Uterus (tissue), 2 donors: ENCODE data around the gene SEPHS2.

Experiments used
- POLR2A ChIP-seq, 2 donors: fragments of 450-650 bp; IDR thresholded peaks; one replicate each; pipeline ENCODE4 v1.6.1; 2016; ENCODE audit warnings: antibody characterized with exemption in 2 of 2, mild to moderate bottlenecking in 1 of 2, moderate library complexity in 1 of 2
- TF ChIP-seq, protein P1 (sequence below), 4 experiments: fragments of 200-600 bp in 2 of 4; fragments of 450-650 bp in 2 of 4; sonication (generic) in 2 of 4; IDR thresholded peaks; one replicate each; pipeline ENCODE4 v1.5.1; 2016 to 2019; ENCODE audit warnings: antibody characterized with exemption in 4 of 4, mild to moderate bottlenecking in 2 of 4, moderate library complexity in 1 of 4

DNA sequence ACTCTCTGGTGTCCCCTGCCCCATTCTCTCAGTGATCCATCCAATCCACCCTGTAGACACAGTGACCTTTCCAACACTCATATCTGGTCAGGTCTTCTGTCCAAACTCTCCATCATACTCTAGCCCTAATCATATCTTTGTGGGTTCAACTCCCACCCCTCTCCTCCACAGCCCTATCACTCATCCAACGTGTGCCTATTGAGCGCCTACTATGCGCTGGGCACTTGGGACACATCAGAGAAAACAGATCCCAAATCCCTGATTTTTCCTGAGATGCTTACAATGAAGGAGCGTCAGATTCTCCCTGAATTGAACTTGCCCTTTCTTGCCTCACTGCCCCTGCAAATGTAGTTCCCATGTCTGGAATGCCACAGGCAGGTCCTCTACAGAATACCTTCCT, 17.6 kb downstream of the SEPHS2 start:
- TF ChIP-seq, protein P1, sequence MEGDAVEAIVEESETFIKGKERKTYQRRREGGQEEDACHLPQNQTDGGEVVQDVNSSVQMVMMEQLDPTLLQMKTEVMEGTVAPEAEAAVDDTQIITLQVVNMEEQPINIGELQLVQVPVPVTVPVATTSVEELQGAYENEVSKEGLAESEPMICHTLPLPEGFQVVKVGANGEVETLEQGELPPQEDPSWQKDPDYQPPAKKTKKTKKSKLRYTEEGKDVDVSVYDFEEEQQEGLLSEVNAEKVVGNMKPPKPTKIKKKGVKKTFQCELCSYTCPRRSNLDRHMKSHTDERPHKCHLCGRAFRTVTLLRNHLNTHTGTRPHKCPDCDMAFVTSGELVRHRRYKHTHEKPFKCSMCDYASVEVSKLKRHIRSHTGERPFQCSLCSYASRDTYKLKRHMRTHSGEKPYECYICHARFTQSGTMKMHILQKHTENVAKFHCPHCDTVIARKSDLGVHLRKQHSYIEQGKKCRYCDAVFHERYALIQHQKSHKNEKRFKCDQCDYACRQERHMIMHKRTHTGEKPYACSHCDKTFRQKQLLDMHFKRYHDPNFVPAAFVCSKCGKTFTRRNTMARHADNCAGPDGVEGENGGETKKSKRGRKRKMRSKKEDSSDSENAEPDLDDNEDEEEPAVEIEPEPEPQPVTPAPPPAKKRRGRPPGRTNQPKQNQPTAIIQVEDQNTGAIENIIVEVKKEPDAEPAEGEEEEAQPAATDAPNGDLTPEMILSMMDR (IDR thresholded peaks at IDR 0.05): no peak
- TF ChIP-seq POLR2A (IDR thresholded peaks at IDR 0.05): no peak
